Immature natural killer cell (primary cell): Measurements from ENCODE around the gene LPAR3. TPM values are rescaled to one million over a fixed set of nuclear protein-coding genes. Genes with fewer than 3 reads are reported as not detected.

Experiments used
- DNase-seq, 3 donors: peaks; one replicate each; pipeline ENCODE4 v3.0.0; 2022; ENCODE audit warnings: mixed read lengths in 1 of 3
- H3K27ac Mint-ChIP-seq, 6 donors: one replicate each; pipeline ENCODE4 v1.8.0; 2020; ENCODE audit warnings: mixed read lengths in 6 of 6, mild to moderate bottlenecking in 5 of 6, inconsistent platforms in 4 of 6, moderate library complexity in 3 of 6
- H3K27me3 Mint-ChIP-seq, 3 donors: one replicate each; pipeline ENCODE4 v1.8.0; 2020 to 2021; ENCODE audit warnings: low read depth in 3 of 3, mild to moderate bottlenecking in 3 of 3, mixed read lengths in 3 of 3, moderate library complexity in 3 of 3, inconsistent platforms in 1 of 3
- H3K36me3 Mint-ChIP-seq, 3 donors: one replicate each; pipeline ENCODE4 v1.8.0; 2020; ENCODE audit warnings: mixed read lengths in 3 of 3, inconsistent platforms in 2 of 3, mild to moderate bottlenecking in 2 of 3
- H3K4me1 Mint-ChIP-seq, 2 donors: one replicate each; pipeline ENCODE4 v1.8.0; 2020; ENCODE audit warnings: inconsistent platforms in 2 of 2, mild to moderate bottlenecking in 2 of 2, mixed read lengths in 2 of 2, moderate library complexity in 1 of 2
- H3K4me3 Mint-ChIP-seq, 5 donors: one replicate each; pipeline ENCODE4 v1.8.0; 2020; ENCODE audit warnings: mild to moderate bottlenecking in 5 of 5, mixed read lengths in 5 of 5, inconsistent platforms in 3 of 5, moderate library complexity in 3 of 5
- H3K9me3 Mint-ChIP-seq, 6 donors: one replicate each; pipeline ENCODE4 v1.8.0; 2020; ENCODE audit warnings: mild to moderate bottlenecking in 6 of 6, mixed read lengths in 6 of 6, inconsistent platforms in 4 of 6, moderate library complexity in 3 of 6
- polyA plus RNA-seq, 3 donors: library from polyadenylated mRNA; unstranded; fragments of 300-500 nt; fragmentation: Illumina TruSeq; gene quantifications; one replicate each; pipeline ENCODE4 v1.2.3, GENCODE V29; 2021

The LPAR3 gene
- polyA plus RNA-seq, 3 donors from 2014 or later, result 0.30 TPM; not detected in 2

DNA sequence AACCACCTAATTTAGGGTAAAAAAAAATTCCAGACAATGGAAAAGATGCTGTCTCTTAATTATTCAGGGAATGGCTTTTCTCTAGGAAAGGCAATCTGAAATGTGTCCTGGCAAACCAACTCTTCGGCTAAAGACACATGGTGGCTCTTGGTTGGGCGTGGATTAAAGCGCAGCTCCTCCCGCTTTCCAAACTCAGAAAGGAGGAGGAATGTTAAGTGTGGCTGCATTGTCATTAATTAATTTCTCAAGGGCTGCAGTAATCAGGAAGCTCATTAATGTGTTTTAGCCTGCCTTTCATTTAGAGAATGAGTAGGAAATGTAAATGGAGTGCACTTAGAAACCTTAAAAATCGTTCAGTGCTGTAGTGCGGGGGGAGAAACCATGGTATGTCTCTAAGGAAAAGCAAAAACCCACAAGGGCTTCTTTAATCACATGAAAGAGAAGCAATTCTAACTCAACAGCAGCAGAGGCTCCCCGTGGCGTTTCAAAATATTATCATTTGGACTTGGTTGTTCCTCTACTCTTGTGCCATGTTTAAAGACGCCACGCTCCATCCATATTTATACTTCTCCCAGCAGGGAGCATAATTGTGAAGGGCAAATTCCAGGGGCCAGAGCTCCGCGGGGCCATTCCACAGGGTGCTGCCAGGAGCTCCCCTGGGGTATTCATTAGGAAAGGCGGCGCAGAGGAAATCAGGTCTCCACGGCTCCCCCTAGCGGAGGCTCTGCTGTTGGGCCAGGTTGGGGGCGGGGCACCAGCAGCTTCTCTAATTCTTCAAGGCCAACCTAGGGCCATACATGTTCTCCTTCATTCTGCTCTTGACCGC, 110.8 kb downstream of the LPAR3 start:
- H3K27me3 Mint-ChIP-seq, result peaks cover 3 to 5% (median 4%) of the 10 kb centered on the region in 3 donors

DNA sequence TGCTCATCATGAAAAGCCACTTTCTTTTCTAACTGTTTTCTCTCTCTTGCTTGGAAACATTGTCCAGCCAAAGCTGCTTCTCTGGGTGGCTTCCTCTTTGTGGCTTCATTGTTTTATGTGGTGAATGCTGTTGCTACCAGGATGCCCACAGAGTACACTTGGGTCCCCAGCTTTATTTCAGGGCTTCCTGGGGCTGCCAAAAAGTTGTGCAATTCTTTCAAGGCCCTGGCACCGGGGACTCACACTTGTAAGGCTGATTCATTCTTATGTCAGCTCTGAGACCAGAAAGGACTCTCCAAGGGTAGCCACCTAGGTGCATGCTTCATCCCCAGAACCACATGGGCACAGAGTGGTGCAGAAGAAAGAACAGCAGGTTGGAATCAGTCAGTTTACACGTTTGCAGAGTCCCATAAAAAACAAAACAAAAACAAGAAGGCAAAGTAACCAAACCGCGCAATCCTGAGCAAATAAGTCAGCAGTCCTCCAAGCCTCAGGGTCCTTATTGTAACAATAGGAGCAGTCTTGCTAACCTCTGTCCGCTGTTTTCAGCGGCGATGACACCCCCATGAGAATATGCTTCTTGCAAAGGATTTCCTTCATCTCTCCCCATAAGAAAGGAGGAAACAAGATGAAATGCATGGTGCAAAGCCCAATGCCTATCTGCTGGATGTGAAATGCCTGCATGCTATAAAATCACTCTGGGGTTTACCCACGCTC, 112.8 kb downstream of the LPAR3 start:
- H3K36me3 Mint-ChIP-seq, result no peaks in the 10 kb centered on the region
- H3K9me3 Mint-ChIP-seq, result no peaks in the 10 kb centered on the region
- H3K27ac Mint-ChIP-seq, result peak overlapping the region in 5 of 6 donors; percentile 14 to 65 (median 58)
- peak overlapping the region in 4 of 5 donors; percentile 34 to 68 (median 48) for H3K4me3 Mint-ChIP-seq
- H3K4me1 Mint-ChIP-seq, result peaks cover 17 to 34% of the 10 kb centered on the region in 2 donors
- peak; percentile 62 to 68 (median 62) for DNase-seq
- H3K27me3 Mint-ChIP-seq, result peaks cover 3 to 5% (median 4%) of the 10 kb centered on the region in 3 donors

More for the DNA sequence above, 110.8 kb downstream of the LPAR3 start:
- H3K36me3 Mint-ChIP-seq, result no peaks in the 10 kb centered on the region
- DNase-seq, result peak; percentile 36 to 50 (median 37)
- H3K27ac Mint-ChIP-seq, result no peak overlapping the region
- no peaks in the 10 kb centered on the region for H3K9me3 Mint-ChIP-seq
- peaks cover 17 to 34% of the 10 kb centered on the region in 2 donors for H3K4me1 Mint-ChIP-seq
- peak overlapping the region in 2 of 5 donors; percentile 17 to 28 for H3K4me3 Mint-ChIP-seq

DNA sequence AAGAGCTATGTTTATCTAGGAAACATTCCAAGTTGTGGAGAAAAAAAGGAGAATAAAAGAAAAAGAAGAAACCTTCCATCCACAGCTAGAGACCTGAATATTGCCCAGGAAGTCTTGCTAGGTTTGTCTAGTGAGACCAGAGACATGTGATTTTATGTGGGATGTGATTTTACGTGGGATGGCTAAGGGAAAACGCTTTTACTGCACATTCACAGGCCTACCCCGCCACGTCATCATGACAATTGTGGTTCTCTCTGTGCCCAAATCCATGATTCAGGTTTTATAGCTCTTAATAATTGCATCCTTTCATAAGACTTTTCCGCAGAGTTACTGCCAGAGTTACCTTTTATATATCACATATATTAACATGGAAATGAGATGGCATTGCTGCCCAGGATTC, 116.4 kb downstream of the LPAR3 start:
- Mint-ChIP-seq H3K4me1 (peaks cover 15 to 22% of the 10 kb centered on the region in 2 donors), H3K9me3 (no peaks in the 10 kb centered on the region), H3K36me3 (no peaks in the 10 kb centered on the region), H3K27me3 (peaks cover 0 to 5% (median 0%) of the 10 kb centered on the region in 3 donors), H3K4me3 (no peak overlapping the region), H3K27ac (no peak overlapping the region)
- no peak for DNase-seq

GRCh38 chr1:84775535-84775920, 117.5 kb downstream of the LPAR3 start:
- Mint-ChIP-seq H3K36me3 (no peaks in the 10 kb centered on the region), H3K4me1 (peaks cover 13 to 16% of the 10 kb centered on the region in 2 donors), H3K27ac (no peak overlapping the region), H3K4me3 (no peak overlapping the region), H3K27me3 (peaks cover 0 to 5% (median 0%) of the 10 kb centered on the region in 3 donors), H3K9me3 (no peaks in the 10 kb centered on the region)
- DNase-seq, result no peak

DNA sequence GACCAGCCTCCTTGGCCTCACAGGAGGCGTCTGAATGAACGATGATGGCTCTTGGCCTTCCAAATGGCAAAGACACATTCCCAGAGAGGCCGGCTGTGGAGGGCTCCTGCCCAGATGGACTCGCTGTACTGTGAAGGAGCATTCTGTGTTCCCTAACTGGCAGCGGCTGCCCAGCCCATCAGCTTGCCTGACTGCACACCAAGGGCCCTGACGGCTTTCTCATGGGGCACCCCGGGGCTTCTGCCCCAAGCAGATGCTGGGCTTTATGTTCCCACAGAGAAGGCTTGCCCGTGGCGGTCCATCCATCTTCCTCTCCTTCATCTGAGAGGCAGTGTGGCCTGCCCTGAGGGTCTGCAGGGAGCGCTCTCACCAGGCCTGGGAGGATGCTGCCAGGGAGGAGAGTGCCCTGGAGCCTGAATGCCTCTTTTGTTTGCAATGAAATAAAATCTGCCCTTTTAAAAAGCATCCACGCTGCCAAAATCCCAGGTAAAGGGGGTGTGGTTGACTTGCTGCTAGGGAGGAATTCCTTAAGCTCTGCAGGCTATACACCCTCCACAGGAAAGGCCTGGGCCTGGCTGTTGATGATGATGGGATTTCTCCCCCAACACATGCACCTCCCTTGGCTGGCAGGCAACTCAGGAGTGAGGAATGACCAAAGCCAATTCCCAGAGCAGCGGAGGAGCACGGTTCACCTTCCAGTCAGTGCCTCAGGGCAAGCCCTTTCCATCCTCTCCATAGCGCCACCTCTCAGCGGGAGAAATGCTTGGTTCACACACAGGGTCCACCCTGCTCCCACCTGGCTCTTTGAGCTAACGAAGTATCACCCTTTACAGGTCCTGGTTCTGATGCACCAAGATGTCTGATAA, 118.1 kb downstream of the LPAR3 start:
- Mint-ChIP-seq H3K9me3 (no peaks in the 10 kb centered on the region), H3K4me1 (peaks cover 7 to 9% of the 10 kb centered on the region in 2 donors), H3K27me3 (peaks cover 0 to 2% (median 0%) of the 10 kb centered on the region in 3 donors), H3K4me3 (no peak overlapping the region), H3K27ac (no peak overlapping the region), H3K36me3 (no peaks in the 10 kb centered on the region)
- DNase-seq, result no peak

DNA sequence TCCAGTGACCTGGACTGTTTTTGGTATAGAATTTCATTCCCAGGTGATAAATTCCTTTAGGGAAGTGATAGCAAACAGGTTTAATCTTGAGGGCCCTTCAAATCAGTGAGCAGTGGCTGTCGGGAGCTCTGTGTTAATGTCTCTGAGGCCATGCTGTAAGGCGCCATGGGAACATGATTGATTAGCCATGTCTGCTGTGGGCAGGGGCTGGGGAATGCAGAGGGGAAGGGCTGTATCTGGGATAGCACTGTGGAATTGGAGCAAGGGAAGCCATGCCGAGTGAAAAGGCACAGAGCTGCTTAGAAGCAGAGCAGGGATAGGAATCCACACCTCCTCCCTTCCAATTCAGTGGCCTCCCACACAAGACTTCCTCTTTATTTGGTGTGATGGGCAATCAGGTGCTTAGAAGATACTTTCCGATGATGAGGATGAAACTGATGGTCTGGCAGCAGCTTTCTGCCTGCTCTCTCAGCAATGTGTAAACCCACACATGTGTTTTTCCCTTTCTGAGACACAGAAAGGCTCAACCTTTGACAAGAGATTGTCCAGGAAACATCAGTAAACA, 119.0 kb downstream of the LPAR3 start:
- Mint-ChIP-seq H3K27ac (no peak overlapping the region), H3K27me3 (peaks cover 0 to 4% (median 0%) of the 10 kb centered on the region in 3 donors), H3K4me3 (no peak overlapping the region), H3K36me3 (no peaks in the 10 kb centered on the region), H3K4me1 (peaks cover under 1 to 1% of the 10 kb centered on the region in 2 donors), H3K9me3 (no peaks in the 10 kb centered on the region)
- DNase-seq, result no peak

- no peak overlapping the region for H3K27ac Mint-ChIP-seq
- no peak for DNase-seq
- peaks cover 2 to 8% (median 4%) of the 10 kb centered on the region in 3 donors for H3K27me3 Mint-ChIP-seq
- H3K4me3 Mint-ChIP-seq, result no peak overlapping the region
- no peaks in the 10 kb centered on the region for H3K4me1 Mint-ChIP-seq
- no peaks in the 10 kb centered on the region for H3K36me3 Mint-ChIP-seq
- no peaks in the 10 kb centered on the region for H3K9me3 Mint-ChIP-seq
Observed at GRCh38 chr1:84773195-84773594, 119.8 kb downstream of the LPAR3 start.

DNA sequence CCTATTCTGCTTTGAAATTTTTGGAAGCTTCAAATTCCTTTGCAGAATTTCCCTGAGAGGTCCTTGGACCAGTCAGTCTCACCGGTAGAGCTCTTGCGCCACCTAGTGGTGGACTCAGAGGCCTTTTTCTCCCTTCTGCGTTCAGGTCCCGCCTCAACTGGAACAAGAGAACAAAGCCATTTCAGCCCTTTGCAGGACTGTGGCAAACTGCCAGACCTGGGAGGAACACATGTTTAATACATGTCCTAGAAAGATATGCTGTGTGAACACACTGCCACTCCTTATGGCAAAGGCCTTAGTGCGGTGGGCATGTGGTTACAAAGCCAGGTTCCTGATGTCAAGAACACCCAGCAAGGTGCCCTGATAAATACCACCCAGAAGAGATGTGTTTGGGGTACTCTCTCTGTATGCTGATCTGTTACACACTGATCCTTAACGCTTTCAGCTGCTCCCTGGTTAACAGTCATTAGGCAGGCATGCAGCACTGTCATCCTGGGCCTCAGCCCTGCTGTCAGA, 120.5 kb downstream of the LPAR3 start:
- no peak overlapping the region for H3K4me3 Mint-ChIP-seq
- no peaks in the 10 kb centered on the region for H3K9me3 Mint-ChIP-seq
- H3K27ac Mint-ChIP-seq, result no peak overlapping the region
- no peaks in the 10 kb centered on the region for H3K4me1 Mint-ChIP-seq
- H3K36me3 Mint-ChIP-seq, result no peaks in the 10 kb centered on the region
- peak; percentile 59 to 65 (median 62) for DNase-seq
- peaks cover 2 to 8% (median 4%) of the 10 kb centered on the region in 3 donors for H3K27me3 Mint-ChIP-seq

- DNase-seq, result no peak
- Mint-ChIP-seq H3K9me3 (no peaks in the 10 kb centered on the region), H3K4me1 (no peaks in the 10 kb centered on the region), H3K27me3 (peaks cover 2 to 8% (median 4%) of the 10 kb centered on the region in 3 donors), H3K36me3 (no peaks in the 10 kb centered on the region), H3K4me3 (no peak overlapping the region), H3K27ac (no peak overlapping the region)
Observed at GRCh38 chr1:84771895-84772294, 121.1 kb downstream of the LPAR3 start.

DNA sequence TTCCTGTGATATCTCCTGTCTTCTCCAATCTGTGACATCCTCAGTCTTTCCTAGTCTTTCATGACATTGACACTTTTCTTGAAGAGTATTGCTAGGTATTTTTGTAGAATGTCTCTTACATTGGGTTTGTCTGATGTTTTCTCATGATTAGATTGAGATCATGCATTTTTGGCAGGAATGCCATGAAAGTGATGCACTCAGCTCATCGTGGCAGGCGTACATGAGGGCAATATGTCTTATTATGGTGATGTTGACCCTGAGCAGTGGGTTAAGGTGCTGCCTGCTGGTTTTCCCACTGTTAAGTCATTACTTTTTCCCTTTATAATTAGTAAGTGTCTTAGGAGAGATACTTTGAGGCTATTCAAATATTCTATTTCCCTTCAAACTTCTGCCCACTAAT, 122.5 kb downstream of the LPAR3 start:
- Mint-ChIP-seq H3K4me3 (no peak overlapping the region), H3K36me3 (no peaks in the 10 kb centered on the region), H3K27ac (peak overlapping the region in 1 of 6 donors; percentile 6), H3K4me1 (no peaks in the 10 kb centered on the region), H3K27me3 (peaks cover 2 to 10% (median 4%) of the 10 kb centered on the region in 3 donors), H3K9me3 (no peaks in the 10 kb centered on the region)
- DNase-seq, result no peak

DNA sequence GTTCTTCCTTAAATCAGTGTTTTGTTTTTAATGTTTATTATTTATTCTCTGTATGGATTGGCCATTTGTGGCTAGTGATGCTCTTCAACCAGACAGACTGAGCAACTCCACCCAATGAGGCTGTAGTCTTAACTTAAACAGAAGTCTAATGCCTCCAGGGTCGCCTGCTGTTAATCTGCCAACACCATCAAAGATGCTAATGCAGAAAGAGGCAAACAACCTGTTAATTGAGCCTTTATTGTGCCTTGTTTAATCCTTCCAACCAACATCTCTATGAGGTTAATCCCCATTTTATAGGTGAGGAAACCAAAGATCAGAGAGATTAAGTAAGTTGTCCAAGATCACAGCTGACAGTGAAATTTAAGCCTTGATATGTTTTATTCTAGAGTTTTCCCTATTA, 123.4 kb downstream of the LPAR3 start:
- no peak overlapping the region for H3K27ac Mint-ChIP-seq
- H3K4me1 Mint-ChIP-seq, result no peaks in the 10 kb centered on the region
- no peak for DNase-seq
- no peak overlapping the region for H3K4me3 Mint-ChIP-seq
- H3K9me3 Mint-ChIP-seq, result no peaks in the 10 kb centered on the region
- H3K27me3 Mint-ChIP-seq, result peaks cover 2 to 10% (median 6%) of the 10 kb centered on the region in 3 donors
- H3K36me3 Mint-ChIP-seq, result no peaks in the 10 kb centered on the region

DNA sequence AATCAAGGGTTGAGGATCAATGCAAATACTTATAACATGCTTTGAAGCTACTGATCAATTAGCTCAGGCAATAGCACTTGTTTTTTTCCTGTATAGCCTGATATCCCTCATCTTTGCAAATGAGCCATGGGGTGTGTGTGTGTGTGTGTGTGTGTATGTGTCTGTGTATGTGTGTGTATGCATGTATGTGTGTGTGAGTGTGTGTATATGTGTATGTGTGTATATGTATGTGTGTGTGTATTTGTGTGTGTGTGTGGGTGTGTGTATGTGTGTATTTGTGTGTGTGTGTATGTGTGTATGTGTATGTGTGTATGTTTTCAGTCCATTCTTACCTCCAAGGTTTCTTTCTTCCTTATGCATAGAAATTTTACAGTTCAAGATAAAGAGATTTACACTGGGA, 124.4 kb downstream of the LPAR3 start:
- H3K27me3 Mint-ChIP-seq, result peaks cover 2 to 10% (median 9%) of the 10 kb centered on the region in 3 donors
- H3K36me3 Mint-ChIP-seq, result no peaks in the 10 kb centered on the region
- no peak overlapping the region for H3K27ac Mint-ChIP-seq
- no peak for DNase-seq
- H3K9me3 Mint-ChIP-seq, result no peaks in the 10 kb centered on the region
- no peak overlapping the region for H3K4me3 Mint-ChIP-seq
- no peaks in the 10 kb centered on the region for H3K4me1 Mint-ChIP-seq
